GM23338 (cell line): Measurements from ENCODE around the gene HCRTR1. TPM values are rescaled to one million over a fixed set of nuclear protein-coding genes. Genes with fewer than 3 reads are reported as not detected.

ENCODE experiments used
- ATAC-seq: fragments of 200-7000 bp; cut with Tn5 transposase; 3 replicates; pipeline ENCODE4 v1.9.1; 2020
- DNase-seq: peaks from one replicate; pipeline ENCODE4 v3.0.0-alpha.2; 2015; ENCODE audit warnings: low spot score
- H2AFZ ChIP-seq: fragments of 200-600 bp; sonication (generic); 2 replicates; pipeline ENCODE4 v1.8.0; 2016; ENCODE audit warnings: antibody characterized with exemption, mild to moderate bottlenecking, moderate library complexity
- H3F3A ChIP-seq: fragments of 200-600 bp; sonication (generic); replicated peaks from 2 replicates; pipeline ENCODE4 v1.8.0; 2017; ENCODE audit warnings: antibody characterized with exemption, mixed run types, low read depth
- H3K27ac ChIP-seq: fragments of 200-600 bp; sonication (generic); 2 replicates; pipeline ENCODE4 v1.6.1; 2016; ENCODE audit warnings: low read depth
- H3K27me3 ChIP-seq: fragments of 200-600 bp; sonication (generic); 2 replicates; pipeline ENCODE4 v1.8.0; 2016; ENCODE audit warnings: mild to moderate bottlenecking, mixed run types, moderate library complexity; ENCODE audit not compliant: insufficient read depth
- H3K36me3 ChIP-seq: fragments of 200-600 bp; sonication (generic); 2 replicates; pipeline ENCODE4 v1.8.0; 2016; ENCODE audit warnings: mild to moderate bottlenecking; ENCODE audit not compliant: insufficient read depth
- H3K4me1 ChIP-seq: fragments of 200-600 bp; sonication (generic); 2 replicates; pipeline ENCODE4 v1.8.0; 2016; ENCODE audit warnings: mild to moderate bottlenecking, moderate library complexity; ENCODE audit not compliant: insufficient read depth
- H3K4me2 ChIP-seq: fragments of 200-600 bp; sonication (generic); 2 replicates; pipeline ENCODE4 v1.7.1; 2017; ENCODE audit warnings: mixed run types
- H3K4me3 ChIP-seq: fragments of 200-600 bp; sonication (generic); 2 replicates; pipeline ENCODE4 v1.6.1; 2016; ENCODE audit warnings: mixed run types
- H3K79me2 ChIP-seq: fragments of 200-600 bp; sonication (generic); replicated peaks from 2 replicates; pipeline ENCODE4 v1.8.0; 2017; ENCODE audit warnings: mild to moderate bottlenecking; ENCODE audit not compliant: insufficient read depth
- H3K9me2 ChIP-seq: fragments of 200-600 bp; sonication (generic); 2 replicates; pipeline ENCODE4 v1.8.0; 2017; ENCODE audit not compliant: insufficient read depth
- H4K20me1 ChIP-seq: fragments of 200-600 bp; sonication (generic); replicated peaks from 2 replicates; pipeline ENCODE4 v1.8.0; 2017; ENCODE audit warnings: mild to moderate bottlenecking; ENCODE audit not compliant: insufficient read depth
- H3K27ac Mint-ChIP-seq: 2 replicates; pipeline ENCODE4 v1.8.0; 2020; ENCODE audit warnings: inconsistent platforms, mild to moderate bottlenecking, moderate library complexity, mixed read lengths
- H3K27me3 Mint-ChIP-seq: 3 replicates; pipeline ENCODE4 v1.8.0; 2022; ENCODE audit warnings: low read depth, mild to moderate bottlenecking, moderate library complexity, mixed read lengths, inconsistent platforms; ENCODE audit not compliant: insufficient read depth, poor library complexity
- H3K36me3 Mint-ChIP-seq: 3 replicates; pipeline ENCODE4 v1.8.0; 2021; ENCODE audit warnings: low read depth, mild to moderate bottlenecking, inconsistent platforms, moderate library complexity, mixed read lengths
- H3K4me1 Mint-ChIP-seq: 3 replicates; pipeline ENCODE4 v1.8.0; 2020; ENCODE audit warnings: mild to moderate bottlenecking, inconsistent platforms, mixed read lengths
- H3K4me3 Mint-ChIP-seq: 3 replicates; pipeline ENCODE4 v1.8.0; 2021; ENCODE audit warnings: moderate library complexity, mild to moderate bottlenecking, inconsistent platforms, mixed read lengths
- H3K9me3 Mint-ChIP-seq: 3 replicates; pipeline ENCODE4 v1.8.0; 2020; ENCODE audit warnings: moderate library complexity, mild to moderate bottlenecking, inconsistent platforms, mixed read lengths
- CREB1 ChIP-seq: fragments of 250-450 bp; sonication (Bioruptor Pico); IDR thresholded peaks from 2 replicates; pipeline ENCODE4 v1.5.0; 2020; ENCODE audit warnings: low read depth, mild to moderate bottlenecking, moderate library complexity
- CTCF ChIP-seq, 2 experiments: fragments of 200-600 bp in 1 of 2; sonication (generic) in 1 of 2; conservative IDR thresholded peaks; 2 replicates each; pipeline versions ENCODE4 v1.5.1 to v1.6.1; 2016 to 2017; ENCODE audit warnings: antibody characterized with exemption in 2 of 2, low read depth in 2 of 2, mild to moderate bottlenecking in 2 of 2, moderate library complexity in 1 of 2
- ETS1 ChIP-seq: IDR thresholded peaks from 2 replicates; pipeline ENCODE4 v1.6.1; 2016; ENCODE audit warnings: antibody characterized with exemption
- EZH2 ChIP-seq: fragments of 200-600 bp; sonication (generic); IDR thresholded peaks from one replicate; pipeline ENCODE4 v1.8.0; 2017; ENCODE audit warnings: antibody characterized with exemption, mild to moderate bottlenecking, low read depth; ENCODE audit not compliant: unreplicated experiment
- EZH2phosphoT487 ChIP-seq: fragments of 200-600 bp; sonication (generic); IDR thresholded peaks from one replicate; pipeline ENCODE4 v1.8.1; 2018; ENCODE audit warnings: antibody characterized with exemption; ENCODE audit not compliant: unreplicated experiment
- JUNB ChIP-seq: IDR thresholded peaks from one replicate; pipeline ENCODE4 v1.6.1; 2016; ENCODE audit warnings: antibody characterized with exemption; ENCODE audit not compliant: unreplicated experiment
- NANOG ChIP-seq: IDR thresholded peaks from 2 replicates; pipeline ENCODE4 v1.6.1; 2016; ENCODE audit warnings: antibody characterized with exemption, borderline replicate concordance
- POLR2AphosphoS5 ChIP-seq: IDR thresholded peaks from 2 replicates; pipeline ENCODE4 v1.6.1; 2016; ENCODE audit warnings: antibody characterized with exemption, low read depth
- STAT1 ChIP-seq: IDR thresholded peaks from one replicate; pipeline ENCODE4 v1.6.1; 2016; ENCODE audit warnings: antibody characterized with exemption; ENCODE audit not compliant: unreplicated experiment
- ZNF114 ChIP-seq: fragments of 250-450 bp; sonication (Bioruptor Pico); IDR thresholded peaks from 2 replicates; pipeline ENCODE4 v1.5.0; 2020; ENCODE audit warnings: mild to moderate bottlenecking, moderate library complexity
- ZNF331 ChIP-seq: fragments of 250-450 bp; sonication (Bioruptor Pico); IDR thresholded peaks from 2 replicates; pipeline ENCODE4 v1.5.0; 2020; ENCODE audit warnings: low read depth, mild to moderate bottlenecking, moderate library complexity
- polyA plus RNA-seq: library from polyadenylated mRNA; unstranded; fragments of >200 nt; fragmentation: Nextera tagmentation; extraction: Ambion mirVana; gene quantifications from 2 replicates; pipeline ENCODE4 v1.2.1, GENCODE V29; 2016
- total RNA-seq: library from RNA; depleted of rRNA; stranded (reverse); fragments of >200 nt; shearing (Covaris generic); gene quantifications from 2 replicates; pipeline ENCODE4 v1.2.3, GENCODE V29; 2014
- TF ChIP-seq, protein P1 (sequence below): IDR thresholded peaks from one replicate; pipeline ENCODE4 v1.6.1; 2018; ENCODE audit warnings: antibody characterized with exemption; ENCODE audit not compliant: unreplicated experiment
- TF ChIP-seq, protein P2 (sequence below): fragments of 250-450 bp; sonication (Bioruptor Pico); IDR thresholded peaks from 2 replicates; pipeline ENCODE4 v1.5.0; 2020; ENCODE audit warnings: mild to moderate bottlenecking, moderate library complexity

The HCRTR1 gene
- total and polyA plus RNA-seq, 2 experiments from 2014 or later: 0.15 to 1.0 TPM

DNA sequence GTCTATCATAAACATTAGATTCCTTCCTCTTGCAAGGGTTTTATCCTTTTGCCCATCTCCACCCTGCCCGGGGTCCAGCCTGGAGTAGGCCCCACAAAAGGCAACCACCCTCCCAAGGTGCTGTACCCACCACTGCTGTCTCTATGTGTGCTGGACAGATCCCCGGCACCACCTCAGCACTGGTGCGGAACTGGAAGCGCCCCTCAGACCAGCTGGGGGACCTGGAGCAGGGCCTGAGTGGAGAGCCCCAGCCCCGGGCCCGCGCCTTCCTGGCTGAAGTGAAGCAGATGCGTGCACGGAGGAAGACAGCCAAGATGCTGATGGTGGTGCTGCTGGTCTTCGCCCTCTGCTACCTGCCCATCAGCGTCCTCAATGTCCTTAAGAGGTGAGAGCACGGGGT, 5.9 kb downstream of the HCRTR1 start:
- Histone ChIP-seq H3F3A (no peaks in the 10 kb centered on the region), H3K4me2 (no peak overlapping the region), H3K79me2 (no peaks in the 10 kb centered on the region), H3K27ac (no peak overlapping the region), H3K36me3 (no peaks in the 10 kb centered on the region), H4K20me1 (no peaks in the 10 kb centered on the region), H3K9me2 (no peaks in the 10 kb centered on the region), H3K4me1 (no peaks in the 10 kb centered on the region), H3K4me3 (no peak overlapping the region), H2AFZ (no peak overlapping the region), H3K27me3 (no peaks in the 10 kb centered on the region)
- no peak overlapping the region for H3K27ac Mint-ChIP-seq
- ATAC-seq (no peak), DNase-seq (no peak)
- TF ChIP-seq ZNF331 (CRISPR knock-in tag): no peak
- no peak for TF ChIP-seq POLR2AphosphoS5
- no peak for TF ChIP-seq ZNF114 (CRISPR knock-in tag)
- no peak for TF ChIP-seq JUNB
- TF ChIP-seq CREB1 (CRISPR knock-in tag): no peak
- no peak for TF ChIP-seq EZH2phosphoT487
- no peak for TF ChIP-seq CTCF (conservative IDR thresholded peaks at IDR 0.05; ENCODE audit: low read depth in 2 of 2)
- no peak for TF ChIP-seq NANOG
- no peak for TF ChIP-seq EZH2
- TF ChIP-seq, protein P1, sequence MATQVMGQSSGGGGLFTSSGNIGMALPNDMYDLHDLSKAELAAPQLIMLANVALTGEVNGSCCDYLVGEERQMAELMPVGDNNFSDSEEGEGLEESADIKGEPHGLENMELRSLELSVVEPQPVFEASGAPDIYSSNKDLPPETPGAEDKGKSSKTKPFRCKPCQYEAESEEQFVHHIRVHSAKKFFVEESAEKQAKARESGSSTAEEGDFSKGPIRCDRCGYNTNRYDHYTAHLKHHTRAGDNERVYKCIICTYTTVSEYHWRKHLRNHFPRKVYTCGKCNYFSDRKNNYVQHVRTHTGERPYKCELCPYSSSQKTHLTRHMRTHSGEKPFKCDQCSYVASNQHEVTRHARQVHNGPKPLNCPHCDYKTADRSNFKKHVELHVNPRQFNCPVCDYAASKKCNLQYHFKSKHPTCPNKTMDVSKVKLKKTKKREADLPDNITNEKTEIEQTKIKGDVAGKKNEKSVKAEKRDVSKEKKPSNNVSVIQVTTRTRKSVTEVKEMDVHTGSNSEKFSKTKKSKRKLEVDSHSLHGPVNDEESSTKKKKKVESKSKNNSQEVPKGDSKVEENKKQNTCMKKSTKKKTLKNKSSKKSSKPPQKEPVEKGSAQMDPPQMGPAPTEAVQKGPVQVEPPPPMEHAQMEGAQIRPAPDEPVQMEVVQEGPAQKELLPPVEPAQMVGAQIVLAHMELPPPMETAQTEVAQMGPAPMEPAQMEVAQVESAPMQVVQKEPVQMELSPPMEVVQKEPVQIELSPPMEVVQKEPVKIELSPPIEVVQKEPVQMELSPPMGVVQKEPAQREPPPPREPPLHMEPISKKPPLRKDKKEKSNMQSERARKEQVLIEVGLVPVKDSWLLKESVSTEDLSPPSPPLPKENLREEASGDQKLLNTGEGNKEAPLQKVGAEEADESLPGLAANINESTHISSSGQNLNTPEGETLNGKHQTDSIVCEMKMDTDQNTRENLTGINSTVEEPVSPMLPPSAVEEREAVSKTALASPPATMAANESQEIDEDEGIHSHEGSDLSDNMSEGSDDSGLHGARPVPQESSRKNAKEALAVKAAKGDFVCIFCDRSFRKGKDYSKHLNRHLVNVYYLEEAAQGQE: no peak
- no peak for TF ChIP-seq STAT1
- no peak for TF ChIP-seq ETS1
- TF ChIP-seq, protein P2, sequence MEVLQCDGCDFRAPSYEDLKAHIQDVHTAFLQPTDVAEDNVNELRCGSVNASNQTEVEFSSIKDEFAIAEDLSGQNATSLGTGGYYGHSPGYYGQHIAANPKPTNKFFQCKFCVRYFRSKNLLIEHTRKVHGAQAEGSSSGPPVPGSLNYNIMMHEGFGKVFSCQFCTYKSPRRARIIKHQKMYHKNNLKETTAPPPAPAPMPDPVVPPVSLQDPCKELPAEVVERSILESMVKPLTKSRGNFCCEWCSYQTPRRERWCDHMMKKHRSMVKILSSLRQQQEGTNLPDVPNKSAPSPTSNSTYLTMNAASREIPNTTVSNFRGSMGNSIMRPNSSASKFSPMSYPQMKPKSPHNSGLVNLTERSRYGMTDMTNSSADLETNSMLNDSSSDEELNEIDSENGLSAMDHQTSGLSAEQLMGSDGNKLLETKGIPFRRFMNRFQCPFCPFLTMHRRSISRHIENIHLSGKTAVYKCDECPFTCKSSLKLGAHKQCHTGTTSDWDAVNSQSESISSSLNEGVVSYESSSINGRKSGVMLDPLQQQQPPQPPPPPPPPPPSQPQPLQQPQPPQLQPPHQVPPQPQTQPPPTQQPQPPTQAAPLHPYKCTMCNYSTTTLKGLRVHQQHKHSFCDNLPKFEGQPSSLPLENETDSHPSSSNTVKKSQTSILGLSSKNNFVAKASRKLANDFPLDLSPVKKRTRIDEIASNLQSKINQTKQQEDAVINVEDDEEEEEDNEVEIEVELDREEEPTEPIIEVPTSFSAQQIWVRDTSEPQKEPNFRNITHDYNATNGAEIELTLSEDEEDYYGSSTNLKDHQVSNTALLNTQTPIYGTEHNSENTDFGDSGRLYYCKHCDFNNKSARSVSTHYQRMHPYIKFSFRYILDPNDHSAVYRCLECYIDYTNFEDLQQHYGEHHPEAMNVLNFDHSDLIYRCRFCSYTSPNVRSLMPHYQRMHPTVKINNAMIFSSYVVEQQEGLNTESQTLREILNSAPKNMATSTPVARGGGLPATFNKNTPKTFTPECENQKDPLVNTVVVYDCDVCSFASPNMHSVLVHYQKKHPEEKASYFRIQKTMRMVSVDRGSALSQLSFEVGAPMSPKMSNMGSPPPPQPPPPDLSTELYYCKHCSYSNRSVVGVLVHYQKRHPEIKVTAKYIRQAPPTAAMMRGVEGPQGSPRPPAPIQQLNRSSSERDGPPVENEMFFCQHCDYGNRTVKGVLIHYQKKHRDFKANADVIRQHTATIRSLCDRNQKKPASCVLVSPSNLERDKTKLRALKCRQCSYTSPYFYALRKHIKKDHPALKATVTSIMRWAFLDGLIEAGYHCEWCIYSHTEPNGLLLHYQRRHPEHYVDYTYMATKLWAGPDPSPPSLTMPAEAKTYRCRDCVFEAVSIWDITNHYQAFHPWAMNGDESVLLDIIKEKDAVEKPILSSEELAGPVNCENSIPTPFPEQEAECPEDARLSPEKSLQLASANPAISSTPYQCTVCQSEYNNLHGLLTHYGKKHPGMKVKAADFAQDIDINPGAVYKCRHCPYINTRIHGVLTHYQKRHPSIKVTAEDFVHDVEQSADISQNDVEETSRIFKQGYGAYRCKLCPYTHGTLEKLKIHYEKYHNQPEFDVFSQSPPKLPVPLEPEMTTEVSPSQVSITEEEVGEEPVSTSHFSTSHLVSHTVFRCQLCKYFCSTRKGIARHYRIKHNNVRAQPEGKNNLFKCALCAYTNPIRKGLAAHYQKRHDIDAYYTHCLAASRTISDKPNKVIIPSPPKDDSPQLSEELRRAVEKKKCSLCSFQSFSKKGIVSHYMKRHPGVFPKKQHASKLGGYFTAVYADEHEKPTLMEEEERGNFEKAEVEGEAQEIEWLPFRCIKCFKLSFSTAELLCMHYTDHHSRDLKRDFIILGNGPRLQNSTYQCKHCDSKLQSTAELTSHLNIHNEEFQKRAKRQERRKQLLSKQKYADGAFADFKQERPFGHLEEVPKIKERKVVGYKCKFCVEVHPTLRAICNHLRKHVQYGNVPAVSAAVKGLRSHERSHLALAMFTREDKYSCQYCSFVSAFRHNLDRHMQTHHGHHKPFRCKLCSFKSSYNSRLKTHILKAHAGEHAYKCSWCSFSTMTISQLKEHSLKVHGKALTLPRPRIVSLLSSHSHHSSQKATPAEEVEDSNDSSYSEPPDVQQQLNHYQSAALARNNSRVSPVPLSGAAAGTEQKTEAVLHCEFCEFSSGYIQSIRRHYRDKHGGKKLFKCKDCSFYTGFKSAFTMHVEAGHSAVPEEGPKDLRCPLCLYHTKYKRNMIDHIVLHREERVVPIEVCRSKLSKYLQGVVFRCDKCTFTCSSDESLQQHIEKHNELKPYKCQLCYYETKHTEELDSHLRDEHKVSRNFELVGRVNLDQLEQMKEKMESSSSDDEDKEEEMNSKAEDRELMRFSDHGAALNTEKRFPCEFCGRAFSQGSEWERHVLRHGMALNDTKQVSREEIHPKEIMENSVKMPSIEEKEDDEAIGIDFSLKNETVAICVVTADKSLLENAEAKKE: no peak
- no peak overlapping the region for H3K4me3 Mint-ChIP-seq
- H3K27me3 Mint-ChIP-seq: peaks cover 14% of the 10 kb centered on the region
- H3K36me3 Mint-ChIP-seq: no peaks in the 10 kb centered on the region; the same call in 2 of the 3 replicates
- no peaks in the 10 kb centered on the region for H3K9me3 Mint-ChIP-seq
- peaks cover 4% of the 10 kb centered on the region; the same call in 2 of the 3 replicates for H3K4me1 Mint-ChIP-seq
